ENCODE results near the gene ECI1.
"Not testable (repeated sequence)": the region's sequence is repeated elsewhere in the genome, so short reads cannot be mapped to it uniquely, and the experiment has no call there.

The ECI1 gene

DNA sequence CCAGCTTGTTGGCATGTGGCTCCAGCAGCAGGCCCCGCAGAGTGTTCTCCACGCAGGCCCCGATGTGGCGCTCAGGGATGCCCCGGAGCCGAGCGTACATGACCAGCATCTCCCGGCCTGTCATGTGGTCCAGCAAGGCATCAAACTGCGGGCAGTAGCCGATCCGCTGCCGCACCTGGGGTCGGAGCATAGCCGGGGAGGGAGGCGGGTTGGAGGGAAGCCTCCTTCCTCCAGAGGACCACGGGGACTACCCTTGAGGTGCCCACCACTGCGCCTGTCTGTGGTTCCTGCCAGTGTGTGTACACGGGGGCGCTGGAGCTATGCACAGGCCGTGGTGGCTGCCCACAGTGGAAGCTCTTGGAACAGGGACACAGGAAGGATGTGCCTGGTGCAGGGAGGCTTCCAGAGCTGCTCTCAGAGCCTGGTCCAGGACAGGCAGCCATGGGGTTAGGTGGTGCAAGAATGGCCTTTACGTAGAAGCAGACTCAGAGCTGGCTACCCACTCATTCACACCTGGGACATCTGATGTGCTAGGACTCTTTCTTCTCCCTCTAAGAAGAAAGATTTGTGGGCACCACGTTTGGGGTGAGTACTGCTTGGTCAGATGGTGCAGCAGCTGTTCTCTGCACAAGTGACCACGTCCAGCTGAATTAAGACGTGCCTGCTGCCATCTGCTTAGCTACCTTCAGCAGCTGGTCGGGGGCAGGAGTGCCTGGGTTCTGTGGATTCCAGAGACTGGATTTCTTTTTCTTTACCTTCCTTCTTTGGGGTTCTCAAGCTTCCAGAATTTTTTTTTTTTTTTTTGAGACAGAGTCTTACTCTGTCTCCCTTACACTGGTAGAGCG lies 27.8 kb upstream of the ECI1 start:
- DNase-seq, result no peak

DNA sequence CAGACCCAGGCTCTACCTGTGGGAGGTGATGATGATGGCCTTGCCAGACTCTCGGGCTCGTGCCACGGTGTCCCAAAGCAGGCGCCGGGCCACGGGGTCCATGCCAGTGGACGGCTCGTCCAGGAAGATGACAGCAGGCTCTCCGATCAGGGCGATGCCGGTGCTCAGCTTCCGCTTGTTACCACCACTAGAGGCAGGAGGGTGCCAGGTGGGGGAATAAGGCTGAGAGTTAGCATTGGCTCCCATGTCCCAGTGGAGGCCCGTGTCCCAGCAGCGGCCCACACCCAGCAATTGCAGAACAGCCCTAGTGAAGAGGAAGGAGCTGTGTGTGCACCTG lies 26.9 kb upstream of the ECI1 start:
- DNase-seq, result no peak

DNA sequence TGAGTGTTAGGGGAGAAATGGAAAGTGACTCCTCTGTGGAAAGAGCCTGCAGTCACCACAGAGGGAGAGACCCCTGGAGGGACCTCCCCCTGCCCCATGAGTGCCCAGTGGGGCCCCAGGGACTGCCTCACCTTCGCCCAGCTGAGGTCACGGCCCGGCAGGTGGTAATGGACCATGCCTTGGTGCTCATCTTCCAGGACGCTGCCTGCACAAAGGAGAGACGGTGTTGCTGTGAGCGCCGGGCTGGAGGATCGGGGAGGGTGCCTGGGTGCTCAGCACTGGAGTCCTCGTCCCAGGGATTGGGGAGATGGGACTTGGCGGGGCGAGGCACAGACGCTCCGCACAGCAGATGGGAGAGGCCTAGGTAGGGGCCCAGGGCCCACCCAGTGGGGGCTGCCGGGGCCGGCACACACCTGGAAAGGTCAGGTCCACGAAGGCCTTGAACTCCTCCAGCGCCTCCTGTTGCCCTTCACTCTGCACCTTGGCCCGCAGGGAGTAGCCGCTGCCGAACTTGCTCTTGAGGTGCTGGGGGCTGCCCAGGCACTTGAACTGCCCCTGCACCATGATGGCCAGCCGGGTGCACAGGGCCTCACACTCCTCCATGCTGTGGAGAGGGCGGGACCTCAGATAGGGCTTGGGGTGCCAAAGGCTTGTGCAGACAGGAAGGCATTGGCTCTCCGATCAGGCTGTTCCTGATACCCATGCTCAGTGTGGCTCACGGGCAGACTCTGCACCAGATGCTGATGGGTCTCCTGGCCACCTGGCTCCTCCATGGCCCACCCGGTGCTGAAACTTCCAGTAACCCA lies 26.3 kb upstream of the ECI1 start:
- DNase-seq, result no peak

DNA sequence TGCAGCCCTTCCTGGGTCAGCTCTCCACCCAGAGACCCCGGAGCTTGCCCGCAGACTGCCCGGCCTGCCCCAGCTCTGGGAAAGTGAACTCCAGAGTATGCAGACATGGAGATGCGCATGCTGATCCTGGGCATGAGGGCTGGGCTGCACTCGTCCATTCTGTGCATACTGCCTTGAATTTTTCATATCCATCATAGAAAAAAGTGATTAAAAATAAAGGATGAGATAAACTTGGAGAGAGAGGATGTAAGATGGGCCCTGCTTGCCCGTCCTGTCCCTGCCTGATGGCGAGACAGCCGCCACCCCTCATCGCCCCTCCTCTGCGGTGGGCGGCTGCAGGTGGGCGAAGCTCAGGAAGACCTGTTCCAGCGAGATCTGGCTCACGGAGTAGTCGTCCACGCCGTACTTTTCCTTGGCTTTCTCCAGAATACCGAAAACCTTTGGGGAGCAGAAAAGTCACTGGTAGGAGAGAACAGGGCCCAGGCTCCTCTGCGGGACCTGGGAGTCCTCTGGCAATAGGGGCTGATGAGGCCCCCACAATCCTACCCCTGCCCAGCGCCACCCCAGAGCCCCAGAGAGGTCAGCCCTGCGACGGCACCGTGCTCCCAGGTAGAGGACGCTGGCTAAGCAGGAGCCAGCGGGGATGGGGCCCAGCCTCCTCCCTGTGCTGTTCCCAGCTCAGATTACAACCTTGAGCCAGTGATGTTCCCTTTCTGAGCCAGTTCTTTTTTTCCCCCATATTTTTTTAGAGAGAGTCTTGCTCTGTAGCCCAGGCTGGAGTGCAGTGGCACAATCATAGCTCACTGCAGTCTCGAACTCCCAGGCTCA lies 25.2 kb upstream of the ECI1 start:
- DNase-seq, result no peak

DNA sequence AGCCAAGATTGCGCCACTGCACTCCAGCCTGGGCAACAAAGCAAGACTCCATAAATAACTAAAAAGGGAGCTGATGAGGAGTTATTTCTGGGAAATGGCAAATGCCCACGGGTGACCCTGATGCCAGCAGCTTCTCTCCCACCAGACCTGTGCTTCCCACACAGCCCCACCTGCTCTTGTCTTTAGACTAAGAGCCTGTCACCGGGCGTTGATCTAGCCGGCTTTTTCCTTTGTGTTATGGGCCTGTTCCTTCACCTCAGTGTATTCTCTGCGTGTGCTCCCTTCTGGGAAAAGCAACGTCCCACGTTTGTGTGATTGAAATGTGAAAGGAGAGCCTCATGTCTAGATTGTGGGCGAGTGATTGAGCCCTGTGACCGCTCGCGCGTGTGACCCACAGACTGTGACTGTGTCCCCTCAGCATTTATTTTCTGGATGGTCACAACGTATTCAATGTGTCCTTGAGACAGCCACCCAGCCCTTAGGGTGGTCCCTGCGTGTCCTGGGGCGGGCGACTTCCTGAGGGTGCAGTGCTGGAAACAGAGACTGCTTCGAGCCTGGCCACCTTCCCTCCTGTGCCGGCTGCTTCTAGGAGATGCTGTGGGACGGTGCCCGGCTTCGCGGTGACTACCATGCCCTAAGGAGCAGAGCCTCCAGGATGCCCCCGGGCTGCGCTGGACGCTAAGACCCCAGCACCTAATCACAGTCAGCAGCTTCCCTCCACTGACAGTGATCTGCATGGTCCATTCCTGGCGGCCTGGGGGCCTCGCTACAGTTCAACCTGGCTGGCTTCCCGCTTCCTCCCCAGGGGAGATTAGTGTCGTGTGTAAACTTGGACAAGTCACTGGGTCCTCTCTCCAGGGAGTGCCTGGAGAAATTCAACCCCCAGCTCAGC lies 24.3 kb upstream of the ECI1 start:
- DNase-seq, result no peak

DNA sequence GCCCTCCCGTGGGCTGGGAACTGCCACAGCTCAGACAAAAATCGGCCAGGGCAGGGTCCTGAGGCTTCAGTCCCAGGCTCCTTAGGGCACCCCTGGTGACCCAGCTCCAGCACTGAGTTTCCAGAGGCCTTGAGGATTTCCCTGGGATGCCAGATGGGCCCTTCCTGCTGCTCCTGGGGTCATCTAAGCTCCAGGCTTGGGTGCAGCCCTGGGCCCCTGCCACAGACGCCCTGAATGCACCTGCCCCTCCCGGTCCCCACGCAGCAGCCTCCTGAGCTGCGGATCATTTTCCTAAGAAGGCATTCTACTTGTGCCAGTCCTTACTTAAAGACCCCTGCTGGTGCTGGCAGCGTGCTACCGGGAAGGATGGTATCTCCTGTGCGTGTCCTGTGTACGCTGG lies 22.5 kb upstream of the ECI1 start:
- no peak for DNase-seq

DNA sequence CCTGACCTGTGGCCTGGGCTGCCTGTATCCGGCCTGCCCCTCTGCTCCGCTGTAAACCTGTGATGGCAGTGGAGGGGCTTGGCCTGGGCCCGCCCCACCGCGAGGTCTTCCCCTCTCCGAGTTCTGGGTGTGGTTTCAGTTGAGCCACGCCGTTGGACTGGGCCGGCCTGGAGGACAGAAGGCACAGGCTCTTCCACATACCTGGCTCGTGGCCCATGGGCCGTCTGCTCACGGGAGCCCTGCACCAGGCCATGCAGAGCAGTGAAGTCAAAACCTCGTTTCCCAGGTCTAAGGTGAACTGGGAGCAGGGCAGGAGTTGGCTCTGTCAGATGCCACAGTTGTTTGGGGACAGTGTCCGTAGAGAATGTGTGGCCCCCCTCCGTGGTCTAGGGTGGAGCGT lies 22.1 kb upstream of the ECI1 start:
- no peak for DNase-seq

DNA sequence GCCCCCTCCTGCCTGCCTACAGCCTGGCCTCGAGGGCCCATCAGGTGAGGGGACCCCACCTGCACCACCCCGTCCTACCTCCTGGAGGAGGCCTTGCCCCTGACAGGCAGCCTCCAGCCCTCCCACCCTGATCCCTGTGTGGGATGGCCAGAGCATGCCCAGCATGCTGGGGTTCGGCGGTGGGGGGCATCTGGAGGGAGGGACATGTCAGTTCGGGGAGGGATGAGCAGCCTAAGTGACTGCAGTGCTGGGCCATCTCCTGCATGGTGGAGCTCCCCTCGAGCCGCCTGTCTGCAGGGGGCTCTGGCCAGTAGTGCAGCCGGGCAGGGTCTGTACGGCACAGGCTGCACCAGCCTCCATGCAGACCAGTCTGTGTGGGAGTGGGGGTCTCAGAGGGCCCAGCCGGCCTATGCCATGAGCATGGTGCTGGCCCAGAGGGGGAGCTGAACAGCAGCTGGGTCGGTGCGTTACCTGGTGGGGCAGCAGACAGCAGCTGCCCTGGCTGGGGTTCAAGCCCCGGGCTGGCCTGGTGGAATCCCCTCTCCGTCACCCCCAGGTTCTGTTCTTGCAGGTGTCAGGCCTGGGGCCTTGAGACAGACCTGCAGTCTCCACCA lies 20.6 kb upstream of the ECI1 start:
- no peak for DNase-seq

DNA sequence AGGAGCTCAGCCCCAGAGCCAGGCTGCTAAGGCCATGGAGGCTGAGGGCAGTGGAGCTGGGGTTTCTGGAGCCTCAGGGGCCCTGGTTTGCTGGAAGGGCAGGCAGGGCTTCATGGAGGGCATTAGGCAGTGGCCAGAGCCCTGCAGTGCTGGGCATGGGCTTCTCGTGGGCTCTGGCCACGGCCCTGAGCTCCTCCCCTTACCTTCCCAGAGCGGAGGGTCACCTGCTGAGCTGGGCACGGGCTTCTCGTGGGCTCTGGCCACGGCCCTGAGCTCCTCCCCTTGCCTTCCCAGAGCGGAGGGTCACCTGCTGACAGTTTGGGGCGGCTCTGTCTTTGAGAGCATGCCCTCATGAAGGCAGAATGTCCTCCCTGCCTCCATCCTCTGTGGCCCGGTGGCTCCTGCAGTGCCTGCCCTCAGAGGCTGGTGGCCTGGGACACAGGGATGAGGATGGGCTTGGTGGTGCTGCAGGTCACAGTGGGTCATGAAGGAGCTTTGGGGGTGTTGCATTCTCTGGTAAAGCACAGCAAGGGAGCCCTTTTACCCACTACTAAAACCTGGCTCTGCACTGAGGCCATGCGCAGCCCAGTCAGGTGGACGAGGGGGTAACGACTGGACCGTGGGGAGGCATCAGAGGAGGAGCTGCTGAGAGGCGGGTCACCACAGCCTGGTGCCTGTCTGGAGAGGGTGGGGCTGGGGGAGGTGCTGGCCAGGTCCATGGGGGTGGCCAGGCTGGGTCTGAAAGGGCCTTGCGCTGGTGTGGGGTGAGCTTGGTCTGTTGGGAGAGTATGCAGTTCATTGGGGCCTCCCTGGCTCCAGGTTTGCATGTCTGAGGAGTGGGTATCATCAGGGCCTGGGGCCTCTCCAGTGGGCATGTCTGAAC lies 19.4 kb upstream of the ECI1 start:
- DNase-seq, result no peak

DNA sequence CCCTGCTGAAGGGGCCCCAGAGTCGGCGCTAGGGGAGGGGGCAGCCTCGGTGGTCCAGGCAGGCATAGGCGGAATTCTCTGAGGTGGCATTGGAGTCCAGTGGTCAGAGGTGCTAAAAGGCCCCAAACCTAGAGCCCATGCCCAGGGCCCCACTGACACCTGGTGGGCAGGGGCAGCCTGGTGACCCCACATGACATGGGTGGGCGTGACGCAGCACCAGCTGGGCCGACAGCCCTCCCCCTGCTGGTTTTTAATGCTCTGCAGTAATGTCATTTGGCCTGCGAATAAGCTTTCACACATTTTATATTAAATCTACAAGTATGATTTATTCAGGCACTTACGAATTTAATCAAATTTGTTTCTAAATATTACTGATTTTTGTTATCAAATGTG lies 18.7 kb upstream of the ECI1 start:
- DNase-seq, result no peak

DNA sequence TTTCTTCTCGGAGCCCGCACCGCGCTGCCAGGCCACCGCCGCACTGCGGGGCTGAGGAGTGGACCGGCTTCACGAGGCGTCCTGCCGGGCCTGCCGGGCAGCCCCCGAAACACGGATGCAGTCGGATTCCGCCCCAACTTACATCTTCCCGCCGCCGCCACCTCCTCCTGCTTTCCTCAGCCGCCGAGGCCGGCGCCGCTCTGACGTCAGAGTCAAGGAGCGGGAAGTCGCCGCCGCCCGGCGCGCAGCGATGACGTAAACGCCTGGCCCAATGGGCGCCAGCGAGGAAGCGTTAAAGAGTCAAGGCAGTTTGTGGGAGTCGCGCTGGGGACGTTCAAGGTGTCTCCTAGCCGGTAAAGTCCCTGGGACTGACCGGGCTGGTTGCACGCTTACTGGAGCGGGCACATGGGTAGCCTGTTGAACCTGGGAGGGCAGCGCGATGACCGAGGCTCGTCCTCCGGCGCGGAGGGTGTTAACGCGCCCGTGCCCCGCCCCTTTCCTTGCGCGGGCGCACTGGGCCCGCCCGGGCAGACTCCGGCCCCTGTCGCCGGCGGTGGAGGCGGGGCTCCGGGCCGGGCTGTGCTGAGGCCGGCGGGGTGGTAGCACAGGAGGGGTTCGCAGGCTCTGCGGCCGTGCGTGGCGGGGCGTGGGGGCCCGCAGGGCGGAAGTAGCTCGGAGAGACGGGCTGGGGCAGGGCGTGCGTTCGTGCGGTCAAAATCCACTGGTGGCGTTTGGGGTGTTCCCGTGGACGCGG lies 16.7 kb upstream of the ECI1 start, which contains the start of gene RNPS1:
Gene RNPS1, minus strand, starts transcription at position 214 of the 754 bp plus-strand sequence. CDS start 3,483 bp downstream, outside the sequence.
- peak; percentile 95 to 98 for DNase-seq

DNA sequence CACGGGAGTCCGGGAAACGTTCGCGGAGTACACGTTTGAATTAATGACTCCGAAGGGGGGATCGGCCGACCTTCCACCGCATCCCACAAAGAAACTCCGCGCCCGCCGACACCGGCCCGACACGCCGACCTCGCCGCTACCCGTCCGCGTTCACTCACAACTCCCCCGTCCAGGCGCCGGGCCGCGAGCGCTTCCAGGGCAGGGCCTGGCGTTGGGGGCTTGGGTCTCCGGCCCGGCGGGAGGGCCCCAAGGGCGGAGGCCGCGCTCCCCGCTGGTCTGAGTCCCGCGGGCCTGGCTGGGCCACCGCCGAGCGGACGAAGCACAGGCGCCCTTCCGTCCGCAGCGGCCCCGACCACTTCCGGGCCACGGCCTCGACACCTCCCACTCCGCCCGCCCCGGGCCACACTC lies 16.1 kb upstream of the ECI1 start:
- not testable (repeated sequence) for DNase-seq

DNA sequence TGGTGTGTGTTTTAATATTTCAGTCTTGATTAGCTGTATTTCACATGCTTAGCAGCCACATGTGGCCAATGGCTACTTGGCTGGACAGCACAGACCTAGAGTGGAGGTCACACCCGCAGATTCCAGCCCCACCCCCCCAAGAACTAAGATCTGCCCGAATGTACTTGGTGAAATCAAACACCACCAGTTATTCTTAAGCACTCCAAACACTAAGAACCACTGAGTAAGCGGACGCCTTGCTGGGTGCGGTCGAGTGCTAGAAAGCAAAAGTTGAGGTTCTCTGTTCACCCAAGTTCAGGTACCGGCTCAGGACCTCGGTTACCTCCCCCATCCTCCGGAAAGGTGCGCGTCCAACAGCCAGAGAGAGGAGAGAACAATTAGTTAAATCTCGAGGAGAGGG lies 15.5 kb upstream of the ECI1 start:
- peak; percentile 33 to 34 for DNase-seq

DNA sequence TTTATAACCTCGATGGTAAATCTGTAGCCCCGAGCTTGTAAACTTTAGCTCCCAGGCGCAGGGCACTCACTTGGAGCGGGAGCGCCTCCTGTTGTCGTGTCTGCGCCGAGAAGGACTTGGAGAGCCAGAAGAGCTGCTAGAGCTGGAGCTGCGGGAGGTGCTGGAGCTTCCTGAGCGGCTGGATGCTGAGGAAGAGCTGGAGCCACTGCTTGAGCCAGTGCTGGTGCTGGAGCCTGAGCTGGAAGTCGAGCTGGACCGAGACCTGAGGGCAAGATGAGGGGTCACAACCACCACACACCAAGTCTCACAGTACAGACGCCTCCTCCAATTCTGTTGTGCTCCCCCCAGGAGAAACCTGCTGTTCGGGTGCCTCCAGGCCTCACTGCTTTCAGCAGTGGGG lies 11.6 kb upstream of the ECI1 start:
- not testable (repeated sequence) for DNase-seq

DNA sequence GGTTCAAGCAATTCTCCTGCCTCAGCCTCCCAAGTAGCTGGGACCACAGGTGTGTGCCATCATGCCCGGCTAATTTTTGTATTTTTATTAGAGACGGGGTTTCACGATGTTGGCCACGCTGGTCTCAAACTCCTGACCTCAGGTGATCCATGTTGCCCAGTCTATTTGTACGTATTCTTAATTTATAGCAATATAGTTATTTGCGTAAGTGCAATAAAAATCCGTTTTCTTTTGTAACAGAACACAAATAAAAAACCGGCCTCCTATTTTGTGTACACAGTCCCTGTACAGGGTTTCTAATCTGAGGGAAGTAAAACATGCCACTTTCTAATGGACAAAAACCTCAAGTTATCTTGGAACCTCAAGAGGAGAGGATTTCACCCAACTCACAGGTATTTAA lies 8.9 kb upstream of the ECI1 start:
- DNase-seq, result no peak

DNA sequence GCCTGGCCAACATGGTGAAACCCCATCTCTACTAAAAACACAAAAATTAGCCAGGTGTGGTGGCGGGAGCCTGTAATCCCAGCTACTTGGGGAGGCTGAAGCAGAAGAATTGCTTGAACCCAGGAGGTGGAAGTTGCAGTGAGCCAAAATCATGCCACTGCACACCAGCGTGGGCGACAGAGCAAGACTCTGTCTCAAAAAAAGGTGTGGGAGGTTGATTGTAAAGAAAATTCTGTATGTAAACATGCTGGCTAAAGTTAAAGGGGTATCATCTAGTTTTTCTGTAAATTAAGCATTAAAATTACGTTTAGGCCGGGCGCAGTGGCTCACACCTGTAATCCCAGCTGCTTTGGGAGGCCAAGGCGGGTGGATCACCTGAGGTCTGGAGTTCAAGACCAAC lies 7.1 kb upstream of the ECI1 start:
- DNase-seq, result not testable (repeated sequence)

DNA sequence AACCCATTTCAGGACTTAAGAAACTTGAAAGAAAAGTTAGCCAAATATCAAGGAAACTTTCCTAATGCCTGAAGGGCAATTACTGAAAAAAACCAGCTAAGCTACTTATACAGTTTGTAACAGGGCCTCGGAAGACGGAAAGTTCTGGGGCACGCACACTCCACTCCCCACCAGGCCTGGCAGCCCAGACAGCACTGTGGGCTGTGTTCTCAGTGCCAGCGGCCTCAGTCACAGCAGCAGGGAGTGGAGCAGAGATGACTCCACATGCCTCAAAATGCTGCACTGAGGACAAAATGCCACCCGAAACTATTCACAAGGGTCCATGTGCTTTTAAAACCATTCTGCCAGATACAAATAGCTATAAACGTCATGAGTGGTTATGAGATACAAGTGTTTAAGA lies 6.3 kb upstream of the ECI1 start:
- no peak for DNase-seq

DNA sequence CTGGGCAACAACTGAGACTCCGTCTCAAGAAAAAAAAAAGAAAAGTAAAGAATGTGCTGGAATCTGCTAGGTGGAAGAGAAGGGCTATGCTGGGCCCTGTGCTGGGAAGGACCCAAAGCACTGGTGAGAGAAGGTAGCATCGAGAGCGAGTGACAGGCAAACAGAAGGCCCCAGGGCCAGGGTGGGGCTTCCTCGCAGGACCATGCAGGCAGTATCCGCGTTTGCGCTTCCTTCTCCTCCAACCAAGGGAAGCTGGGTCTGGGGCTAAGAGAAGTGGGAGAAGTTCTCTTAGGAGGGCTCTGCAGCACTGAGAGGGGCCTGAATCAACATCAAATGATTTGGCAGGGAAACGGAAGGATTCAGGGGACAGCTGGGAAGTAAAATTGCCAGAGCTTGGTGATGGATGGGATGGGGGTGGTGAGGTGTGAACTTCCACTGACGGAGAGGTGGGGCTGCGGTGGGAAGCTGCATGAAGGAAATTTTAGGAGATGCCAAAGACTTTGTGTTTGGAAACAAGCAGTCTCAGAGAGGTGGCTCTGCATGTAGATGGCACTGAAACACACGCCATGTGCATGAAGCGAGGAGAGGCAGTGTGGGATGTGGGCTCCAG lies 5.2 kb upstream of the ECI1 start:
- DNase-seq, result no peak

DNA sequence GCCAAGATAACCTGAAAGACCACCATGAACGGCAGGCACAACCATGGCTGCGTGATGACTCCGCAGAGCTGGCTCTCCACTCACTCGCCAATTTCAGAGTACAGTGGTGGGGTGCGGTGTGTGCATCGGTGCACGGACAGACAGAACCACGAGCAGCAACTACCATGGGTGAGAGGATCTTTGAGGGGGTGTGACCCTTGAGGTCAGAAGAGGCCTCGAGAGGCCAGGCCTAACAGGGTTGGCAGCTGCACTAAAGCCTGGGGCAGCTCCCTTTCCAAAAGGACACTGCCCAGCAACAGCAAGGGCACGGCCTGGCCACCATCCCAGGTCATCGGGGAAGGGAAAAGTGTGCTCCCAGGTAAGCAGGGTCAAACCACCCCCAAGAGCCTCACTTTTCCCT lies 1.9 kb upstream of the ECI1 start:
- no peak for DNase-seq

DNA sequence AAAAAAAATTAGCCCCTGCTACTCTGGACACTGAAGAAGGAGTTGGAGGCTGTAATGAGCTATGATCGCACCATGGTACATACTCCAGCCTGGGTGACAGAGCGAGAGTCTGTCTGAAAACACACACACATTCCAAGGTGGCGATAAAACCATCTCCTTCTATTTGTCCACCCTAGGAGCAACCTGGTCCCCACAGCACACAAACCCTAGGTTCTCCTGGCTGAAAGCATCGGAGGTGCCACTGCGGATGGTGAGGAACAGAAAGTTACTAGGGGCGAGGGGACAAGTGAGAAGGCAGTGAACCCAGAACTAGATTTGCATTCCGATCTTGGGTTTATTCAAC lies 1.4 kb upstream of the ECI1 start:
- no peak for DNase-seq

Measured in stimulated activated CD4-positive, alpha-beta T cell treated with anti-CD3 and anti-CD28 coated beads, Interleukin-2, amount 100 ng/mL, for 24 hours (primary cell).